SK-N-SH (cell line): Measurements from ENCODE around the gene HSD11B1.

Experiments used
- CHD2 ChIP-seq: fragments of 150-350 bp; IDR thresholded peaks from 2 replicates; pipeline ENCODE4 v1.6.1; 2018; ENCODE audit warnings: low read length; ENCODE audit not compliant: partially characterized antibody
- CTCF ChIP-seq: fragments of 200-600 bp; sonication (generic); IDR thresholded peaks from 2 replicates; pipeline ENCODE4 v1.6.1; 2017; ENCODE audit warnings: antibody characterized with exemption, mild to moderate bottlenecking, moderate library complexity
- EP300 ChIP-seq, 2 experiments: IDR thresholded peaks; 2 replicates each; pipeline versions ENCODE4 v1.4.0 to v1.6.1; 2012; ENCODE audit warnings: borderline replicate concordance in 1 of 2, low read depth in 1 of 2, low read length in 1 of 2
- JUND ChIP-seq: IDR thresholded peaks from 2 replicates; pipeline ENCODE4 v1.4.0; 2012
- MXI1 ChIP-seq: IDR thresholded peaks from 2 replicates; pipeline ENCODE4 v1.6.1; 2012; ENCODE audit warnings: mild to moderate bottlenecking, low read depth, low read length, improper control_type of control experiment
- NFIC ChIP-seq: IDR thresholded peaks from 2 replicates; pipeline ENCODE4 v1.4.0; 2012; ENCODE audit warnings: borderline replicate concordance
- PBX3 ChIP-seq: IDR thresholded peaks from 2 replicates; pipeline ENCODE4; 2012
- POLR2AphosphoS5 ChIP-seq: IDR thresholded peaks from 2 replicates; pipeline ENCODE4 v1.6.1; 2012; ENCODE audit warnings: low read depth, low read length
- RAD21 ChIP-seq: IDR thresholded peaks from 2 replicates; pipeline ENCODE4 v1.6.1; 2012; ENCODE audit warnings: mild to moderate bottlenecking, low read length
- REST ChIP-seq: IDR thresholded peaks from 2 replicates; pipeline ENCODE4 v1.6.1; 2012; ENCODE audit warnings: mild to moderate bottlenecking, low read depth, low read length, moderate library complexity
- SIN3A ChIP-seq: IDR thresholded peaks from 2 replicates; pipeline ENCODE4 v1.6.1; 2012; ENCODE audit warnings: low read depth, mild to moderate bottlenecking, low read length, moderate library complexity, borderline replicate concordance
- TAF1 ChIP-seq: IDR thresholded peaks from 2 replicates; pipeline ENCODE4 v1.6.1; 2012; ENCODE audit warnings: low read depth, mild to moderate bottlenecking, low read length, moderate library complexity, borderline replicate concordance
- USF2 ChIP-seq: fragments of 150-350 bp; IDR thresholded peaks from 2 replicates; pipeline ENCODE4 v1.6.1; 2017; ENCODE audit warnings: antibody characterized with exemption, low read length, low read depth, borderline replicate concordance
- YY1 ChIP-seq: IDR thresholded peaks from 2 replicates; pipeline ENCODE4 v1.4.0; 2012; ENCODE audit warnings: low read depth, mild to moderate bottlenecking

GRCh38 chr1:209772126-209772525 is 67.5 kb downstream of the HSD11B1 start:
- TF ChIP-seq CTCF, result no peak
- TF ChIP-seq RAD21, result no peak
- no peak for TF ChIP-seq NFIC
- no peak for TF ChIP-seq USF2
- no peak for TF ChIP-seq TAF1
- no peak for TF ChIP-seq YY1
- peak in 1 of 2 experiments; percentile 48; a peak in 1 of 4 replicates for TF ChIP-seq EP300 (IDR thresholded peaks at IDR 0.05; ENCODE audit: borderline replicate concordance in 1 of 2, low read depth in 1 of 2, low read length in 1 of 2)
- TF ChIP-seq REST, result no peak
- TF ChIP-seq MXI1, result no peak; the same call in 1 of the 2 replicates
- TF ChIP-seq PBX3, result no peak
- no peak for TF ChIP-seq JUND
- TF ChIP-seq SIN3A, result no peak
- TF ChIP-seq POLR2AphosphoS5, result no peak
- TF ChIP-seq CHD2, result no peak
